Right lobe of liver (tissue), 6 donors: ENCODE results near the gene TRIM71. TPM values are rescaled to one million over a fixed set of nuclear protein-coding genes. Genes with fewer than 3 reads are reported as not detected.

ENCODE experiments used
- ATAC-seq, 4 donors: fragments of 200-7000 bp; cut with Tn5 transposase; one replicate each; pipeline ENCODE4 v1.9.1; 2020; ENCODE audit warnings: mild to moderate bottlenecking in 4 of 4, moderate library complexity in 4 of 4
- DNase-seq, 3 donors: peaks; one replicate each; pipeline ENCODE4 v3.0.0-alpha.2; 2020
- H3K27ac ChIP-seq, 3 donors: fragments of 200-600 bp; one replicate each; pipeline ENCODE4 v1.8.0; 2022
- H3K27me3 ChIP-seq, 2 donors: fragments of 200-600 bp; one replicate each; pipeline ENCODE4 v1.8.0; 2022
- H3K36me3 ChIP-seq, 4 donors: fragments of 200-600 bp; sonication (generic) in 1 of 4; one replicate each; pipeline versions ENCODE4 v1.5.1 to v1.8.0; 2017 to 2022; ENCODE audit warnings: control low read depth in 1 of 4
- H3K4me1 ChIP-seq, 4 donors: fragments of 200-600 bp; sonication (generic) in 1 of 4; one replicate each; pipeline versions ENCODE4 v1.5.1 to v1.8.0; 2017 to 2022; ENCODE audit warnings: control low read depth in 1 of 4
- H3K4me3 ChIP-seq, 3 donors: fragments of 200-600 bp; one replicate each; pipeline ENCODE4 v1.8.0; 2022
- H3K9me3 ChIP-seq, 4 donors: fragments of 200-600 bp; sonication (generic) in 1 of 4; one replicate each; pipeline versions ENCODE4 v1.5.1 to v1.8.0; 2017 to 2022; ENCODE audit warnings: control low read depth in 1 of 4
- CTCF ChIP-seq, 4 donors: fragments of 200-600 bp in 3 of 4; fragments of 450-650 bp in 1 of 4; IDR thresholded peaks; one replicate each; pipeline versions ENCODE4 v1.5.1 to v1.8.0; 2016 to 2022; ENCODE audit warnings: antibody characterized with exemption in 4 of 4, mild to moderate bottlenecking in 2 of 4
- POLR2A ChIP-seq: fragments of 450-650 bp; IDR thresholded peaks from one replicate; pipeline ENCODE4 v1.6.1; 2017; ENCODE audit warnings: antibody characterized with exemption, mild to moderate bottlenecking
- WGBS: methylation state at CpG from one replicate; pipeline ENCODE4 v1.1.6; 2018; ENCODE audit warnings: low coverage, low lambda C conversion rate; ENCODE audit not compliant: insufficient coverage; ENCODE audit errors: missing lambda C conversion rate; 5-methylcytosine and 5-hydroxymethylcytosine counted together
- intact Hi-C, 2 donors: fragments of 100-400 bp; cut with DNase I; formaldehyde crosslinking; loops; one replicate each; pipeline versions ENCODE4 v1.11.2 to v1.14.1; 2022
- total RNA-seq, 6 experiments: library from RNA; depleted of rRNA in 2 of 6; stranded (reverse); fragments of >200 nt in 2 of 6; fragmentation: NEBNext Ultra II Directional in 3 of 6; extraction: Animal tissue kit (Norgen Biotek cat#: 25700) in 3 of 6; gene quantifications; one replicate each; pipeline versions ENCODE4 v1.1.0 to v1.2.4, GENCODE V29; 2016 to 2023
- donor health status: DM: no; HTN: yes; CAD: no.
- donor health status: DM: no; HTN: no; CAD: no.
- donor health status: DM: no; HTN: no; CAD: no.
- donor health status: DM: no; HTN: yes; CAD: no.
- donor health status: DM: no; HTN: yes; CAD: no.

Gene TRIM71
- total RNA-seq, 6 experiments from 2014 or later = not detected

GRCh38 chr3:32831791-32832190, 14.0 kb downstream of the TRIM71 start:
- Histone ChIP-seq H3K4me1 (no peaks in the 10 kb centered on the region), H3K27me3 (no peaks in the 10 kb centered on the region), H3K4me3 (no peak overlapping the region), H3K9me3 (no peaks in the 10 kb centered on the region), H3K27ac (no peak overlapping the region), H3K36me3 (no peaks in the 10 kb centered on the region)
- intact Hi-C loops = no loop called here
- 44% methylated on average over 2 of the region's 2 CpGs for WGBS
- TF ChIP-seq POLR2A (no peak), CTCF (IDR thresholded peaks at IDR 0.05) (no peak)
- ATAC-seq = no peak
- DNase-seq = no peak

GRCh38 chr3:32832193-32832592, 14.4 kb downstream of the TRIM71 start:
- ATAC-seq (no peak), DNase-seq (no peak)
- Histone ChIP-seq H3K27ac (no peak overlapping the region), H3K36me3 (no peaks in the 10 kb centered on the region), H3K4me3 (no peak overlapping the region), H3K27me3 (no peaks in the 10 kb centered on the region), H3K9me3 (no peaks in the 10 kb centered on the region), H3K4me1 (no peaks in the 10 kb centered on the region)
- no peak for TF ChIP-seq POLR2A
- intact Hi-C loops = no loop called here
- 60% methylated on average over 3 of the region's 4 CpGs for WGBS

GRCh38 chr3:32835049-32835371, 17.2 kb downstream of the TRIM71 start:
- ATAC-seq = no peak
- 82% methylated on average over 2 of the region's 2 CpGs for WGBS
- intact Hi-C loops = no loop called here
- no peak for DNase-seq
- Histone ChIP-seq H3K4me1 (no peaks in the 10 kb centered on the region), H3K27ac (no peak overlapping the region), H3K27me3 (no peaks in the 10 kb centered on the region), H3K36me3 (no peaks in the 10 kb centered on the region), H3K4me3 (no peak overlapping the region), H3K9me3 (no peaks in the 10 kb centered on the region)
- TF ChIP-seq CTCF (IDR thresholded peaks at IDR 0.05) = no peak
- no peak for TF ChIP-seq POLR2A

DNA sequence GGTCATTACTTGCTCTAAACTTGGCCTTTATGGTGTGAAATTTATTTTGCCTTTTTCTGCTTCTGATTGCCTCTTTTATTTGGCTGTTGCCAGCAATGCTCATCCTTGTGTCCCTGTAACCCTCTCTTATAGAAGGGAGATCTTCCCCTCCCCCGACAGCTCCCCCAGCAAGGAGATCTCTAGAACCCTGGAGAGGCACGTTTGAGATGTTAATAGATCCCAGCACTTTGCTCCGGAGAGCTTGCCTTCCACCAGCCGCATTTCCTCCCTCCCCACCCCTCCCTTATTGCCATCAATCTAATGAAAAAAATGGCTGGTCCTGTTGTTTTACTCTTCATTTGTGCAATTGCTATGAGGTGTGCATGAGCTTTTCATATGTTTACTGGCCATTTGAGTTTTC, 18.2 kb downstream of the TRIM71 start:
- no peak overlapping the region for H3K27ac ChIP-seq
- H3K9me3 ChIP-seq = no peaks in the 10 kb centered on the region
- no peaks in the 10 kb centered on the region for H3K27me3 ChIP-seq
- ATAC-seq (no peak), DNase-seq (no peak)
- H3K36me3 ChIP-seq = no peaks in the 10 kb centered on the region
- H3K4me1 ChIP-seq = no peaks in the 10 kb centered on the region
- TF ChIP-seq POLR2A = no peak
- TF ChIP-seq CTCF (IDR thresholded peaks at IDR 0.05) = no peak
- H3K4me3 ChIP-seq = no peak overlapping the region
- intact Hi-C loops = no loop called here
- WGBS = 42% methylated on average over 4 of the region's 4 CpGs

- Histone ChIP-seq H3K4me1 (no peaks in the 10 kb centered on the region), H3K9me3 (no peaks in the 10 kb centered on the region), H3K27ac (no peak overlapping the region), H3K36me3 (no peaks in the 10 kb centered on the region), H3K27me3 (no peaks in the 10 kb centered on the region), H3K4me3 (no peak overlapping the region)
- DNase-seq (no peak), ATAC-seq (no peak)
- TF ChIP-seq CTCF (IDR thresholded peaks at IDR 0.05) = no peak
- TF ChIP-seq POLR2A = no peak
- 53% methylated on average over 4 of the region's 4 CpGs for WGBS
- intact Hi-C loops = no loop called here
These were observed 18.8 kb downstream of the TRIM71 start for GRCh38 chr3:32836601-32837000.
